H9 (cell line): Measurements from ENCODE around the gene EPHA3. TPM values are rescaled to one million over a fixed set of nuclear protein-coding genes. Genes with fewer than 3 reads are reported as not detected.
A peak's percentile ranks its signal among the peaks of the same experiment; 100 is the strongest.

Source experiments
- DNase-seq: peaks from one replicate; pipeline ENCODE4 v3.0.0-alpha.2; 2017
- H2AFZ ChIP-seq: one replicate; pipeline ENCODE4 v1.6.1; 2013; ENCODE audit warnings: mild to moderate bottlenecking, low read length, control low read depth, moderate library complexity
- H2AK5ac ChIP-seq: 2 replicates; pipeline ENCODE4 v1.6.1; 2013; ENCODE audit warnings: low read length, control low read depth, mixed read lengths; ENCODE audit not compliant: insufficient read length
- H2BK120ac ChIP-seq: one replicate; pipeline ENCODE4 v1.6.1; 2013; ENCODE audit warnings: low read depth, mild to moderate bottlenecking, low read length, control low read depth, inconsistent platforms; ENCODE audit not compliant: poor library complexity, severe bottlenecking
- H2BK12ac ChIP-seq: 2 replicates; pipeline ENCODE4 v1.6.1; 2013; ENCODE audit warnings: low read length, control low read depth, mixed read lengths, low read depth; ENCODE audit not compliant: insufficient read length
- H2BK15ac ChIP-seq: 2 replicates; pipeline ENCODE4 v1.6.1; 2013; ENCODE audit warnings: low read depth, low read length, control low read depth
- H2BK20ac ChIP-seq: one replicate; pipeline ENCODE4 v1.6.1; 2013; ENCODE audit warnings: low read depth, mild to moderate bottlenecking, low read length, control low read depth, inconsistent platforms; ENCODE audit not compliant: poor library complexity, severe bottlenecking
- H2BK5ac ChIP-seq: 2 replicates; pipeline ENCODE4 v1.6.1; 2013; ENCODE audit warnings: low read length, control low read depth, mixed read lengths; ENCODE audit not compliant: insufficient read length
- H3K14ac ChIP-seq: 2 replicates; pipeline ENCODE4 v1.6.1; 2013; ENCODE audit warnings: low read length, control low read depth; ENCODE audit not compliant: insufficient read depth
- H3K18ac ChIP-seq: 2 replicates; pipeline ENCODE4 v1.6.1; 2013; ENCODE audit warnings: low read depth, mild to moderate bottlenecking, mixed read lengths, low read length, control low read depth; ENCODE audit not compliant: insufficient read length
- H3K23ac ChIP-seq: 2 replicates; pipeline ENCODE4 v1.6.1; 2013; ENCODE audit warnings: low read length, control low read depth, mixed read lengths, low read depth; ENCODE audit not compliant: insufficient read length
- H3K23me2 ChIP-seq: 2 replicates; pipeline ENCODE4 v1.6.1; 2013; ENCODE audit warnings: low read depth, mild to moderate bottlenecking, mixed read lengths, low read length, control low read depth; ENCODE audit not compliant: insufficient read length, poor library complexity, severe bottlenecking
- H3K27ac ChIP-seq: 2 replicates; pipeline ENCODE4 v1.5.1; 2013; ENCODE audit warnings: low read length, control low read depth, mixed read lengths, low read depth; ENCODE audit not compliant: insufficient read length
- H3K27me3 ChIP-seq: 2 replicates; pipeline ENCODE4 v1.6.1; 2013; ENCODE audit warnings: low read length, control low read depth, inconsistent platforms; ENCODE audit not compliant: insufficient read depth
- H3K4ac ChIP-seq: 2 replicates; pipeline ENCODE4 v1.6.1; 2013; ENCODE audit warnings: low read depth, mild to moderate bottlenecking, control low read depth, inconsistent platforms, low read length, moderate library complexity
- H3K4me1 ChIP-seq: 2 replicates; pipeline ENCODE4 v1.6.1; 2013; ENCODE audit warnings: low read length, control low read depth, inconsistent platforms; ENCODE audit not compliant: insufficient read depth
- H3K4me2 ChIP-seq: 2 replicates; pipeline ENCODE4 v1.6.1; 2013; ENCODE audit warnings: low read length, control low read depth, mixed read lengths; ENCODE audit not compliant: insufficient read length, insufficient read depth
- H3K56ac ChIP-seq: 2 replicates; pipeline ENCODE4 v1.6.1; 2013; ENCODE audit warnings: low read depth, mild to moderate bottlenecking, mixed read lengths, low read length, control low read depth; ENCODE audit not compliant: insufficient read length
- H3K79me1 ChIP-seq: 2 replicates; pipeline ENCODE4 v1.6.1; 2013; ENCODE audit warnings: low read depth, mild to moderate bottlenecking, moderate library complexity, low read length, control low read depth, inconsistent platforms; ENCODE audit not compliant: insufficient read depth, poor library complexity, severe bottlenecking
- H3K79me2 ChIP-seq: 2 replicates; pipeline ENCODE4 v1.6.1; 2013; ENCODE audit warnings: low read length, control low read depth, inconsistent platforms; ENCODE audit not compliant: insufficient read depth
- H3K9ac ChIP-seq: 2 replicates; pipeline ENCODE4 v1.6.1; 2013; ENCODE audit warnings: low read length, control low read depth, mixed read lengths; ENCODE audit not compliant: insufficient read length; ENCODE audit errors: extremely low read depth
- H3K9me3 ChIP-seq: one replicate; pipeline ENCODE4 v1.6.1; 2013; ENCODE audit warnings: low read depth, low read length, inconsistent platforms; ENCODE audit not compliant: control insufficient read depth
- H3T11ph ChIP-seq: one replicate; pipeline ENCODE4 v1.6.1; 2013; ENCODE audit warnings: mild to moderate bottlenecking, low read length, control low read depth, inconsistent platforms
- H4K20me1 ChIP-seq: one replicate; pipeline ENCODE4 v1.6.1; 2013; ENCODE audit not compliant: control insufficient read depth, insufficient read length, insufficient read depth
- H4K5ac ChIP-seq: 2 replicates; pipeline ENCODE4 v1.6.1; 2013; ENCODE audit warnings: low read depth, mild to moderate bottlenecking, mixed read lengths, low read length, control low read depth; ENCODE audit not compliant: insufficient read length
- H4K8ac ChIP-seq: replicated peaks from 2 replicates; pipeline ENCODE4 v1.6.1; 2013; ENCODE audit warnings: low read length, control low read depth, mixed read lengths, low read depth; ENCODE audit not compliant: insufficient read length
- H4K91ac ChIP-seq: 2 replicates; pipeline ENCODE4 v1.6.1; 2013; ENCODE audit warnings: low read depth, mild to moderate bottlenecking, moderate library complexity, mixed read lengths, low read length, control low read depth; ENCODE audit not compliant: insufficient read length
- H3K27ac Mint-ChIP-seq, 3 experiments: 2 replicates in 2 of 3; 3 replicates in 1 of 3; pipeline ENCODE4 v1.8.0; 2020 to 2021; ENCODE audit warnings: mixed read lengths in 3 of 3, mild to moderate bottlenecking in 1 of 3, moderate library complexity in 1 of 3
- H3K27me3 Mint-ChIP-seq: 2 replicates; pipeline ENCODE4 v1.8.0; 2021; ENCODE audit warnings: low read depth, mild to moderate bottlenecking, moderate library complexity, mixed read lengths
- H3K36me3 Mint-ChIP-seq, 3 experiments: 2 replicates in 2 of 3; 3 replicates in 1 of 3; pipeline ENCODE4 v1.8.0; 2020 to 2021; ENCODE audit warnings: low read depth in 3 of 3, mixed read lengths in 3 of 3; ENCODE audit not compliant: insufficient read depth in 1 of 3
- H3K4me1 Mint-ChIP-seq, 2 experiments: 2 replicates each; pipeline ENCODE4 v1.8.0; 2020; ENCODE audit warnings: mixed read lengths in 2 of 2
- H3K4me3 Mint-ChIP-seq, 2 experiments: 2 replicates in 1 of 2; 3 replicates in 1 of 2; pipeline ENCODE4 v1.8.0; 2020 to 2021; ENCODE audit warnings: mild to moderate bottlenecking in 2 of 2, mixed read lengths in 2 of 2, moderate library complexity in 1 of 2
- H3K9me3 Mint-ChIP-seq, 2 experiments: 2 replicates in 1 of 2; 3 replicates in 1 of 2; pipeline ENCODE4 v1.8.0; 2020; ENCODE audit warnings: mild to moderate bottlenecking in 2 of 2, mixed read lengths in 2 of 2, moderate library complexity in 1 of 2
- CTCF ChIP-seq: fragments of 200-600 bp; sonication (generic); conservative IDR thresholded peaks from 3 replicates; pipeline ENCODE4 v1.8.0; 2021; ENCODE audit warnings: antibody characterized with exemption, mild to moderate bottlenecking
- WGBS: extraction: QIAGEN DNeasy Blood & Tissue Kit; methylation state at CpG from one replicate; pipeline ENCODE4 v1.1.7; 2013; ENCODE audit warnings: missing lambda C conversion rate, low lambda C conversion rate, mixed read lengths; ENCODE audit not compliant: insufficient read length; ENCODE audit errors: extremely low coverage; 5-methylcytosine and 5-hydroxymethylcytosine counted together
- total RNA-seq: library from RNA; stranded (reverse); gene quantifications from 2 replicates; pipeline ENCODE4 v1.2.1, GENCODE V29; 2021

Gene EPHA3
- total RNA-seq, 1 experiment from 2014 or later = 0.66 TPM

DNA sequence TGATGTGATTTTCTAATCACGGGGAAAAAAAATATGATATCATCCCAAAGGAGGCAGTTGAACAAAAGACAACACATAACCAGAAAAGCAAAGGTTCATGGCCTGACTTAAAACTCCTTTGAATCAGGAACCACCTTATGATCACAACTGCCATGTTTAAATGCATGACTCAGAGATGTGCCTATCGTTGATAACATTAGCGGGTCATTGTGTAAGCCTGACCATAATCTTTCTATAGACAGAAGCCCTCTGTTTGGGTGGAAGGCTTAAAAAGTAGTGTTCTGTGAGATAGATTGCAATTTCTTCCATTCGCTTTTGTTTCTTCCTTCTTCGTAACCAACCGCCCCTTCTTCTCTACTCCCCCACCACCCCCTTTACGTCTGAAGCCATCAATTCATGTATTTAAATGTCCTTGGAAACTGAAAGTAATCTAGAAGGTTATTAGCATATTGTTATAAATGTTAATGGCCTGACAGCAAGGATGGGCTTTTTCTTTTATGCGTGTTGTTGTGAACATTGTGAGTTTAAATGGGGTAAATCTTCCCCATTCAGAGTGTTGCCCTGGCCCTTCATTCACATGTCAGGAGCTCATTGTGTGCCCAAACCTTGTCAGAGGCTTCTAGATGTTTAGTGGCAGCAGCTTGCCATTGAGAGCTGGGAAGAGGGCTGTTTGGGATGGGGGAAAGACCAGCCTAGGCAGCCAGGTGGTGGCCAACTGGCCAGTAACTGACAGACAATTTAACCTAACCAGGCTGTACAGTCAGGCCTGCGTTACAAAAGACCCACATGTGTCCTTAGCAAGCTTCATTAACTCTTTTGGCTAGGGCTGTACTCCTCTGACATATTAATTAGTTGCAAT, 64.5 kb downstream of the EPHA3 start:
- no peaks in the 10 kb centered on the region for H3K23me2 ChIP-seq
- H3K4me1 ChIP-seq = no peaks in the 10 kb centered on the region; the same call in 1 of the 2 replicates
- Mint-ChIP-seq H3K4me3 (no peak overlapping the region), H3K4me1 (peaks cover 28 to 37% of the 10 kb centered on the region in 2 experiments), H3K36me3 (peaks cover 0 to 4% (median 0%) of the 10 kb centered on the region in 3 experiments; a peak in 1 of 7 replicates), H3K9me3 (no peaks in the 10 kb centered on the region), H3K27ac (peak overlapping the region; percentile 40 to 93 (median 42); a peak in 4 of 7 replicates), H3K27me3 (no peaks in the 10 kb centered on the region)
- H2AFZ ChIP-seq = no peak overlapping the region
- no peak overlapping the region for H3K56ac ChIP-seq
- no peak overlapping the region for H3T11ph ChIP-seq
- H3K9ac ChIP-seq = no peak overlapping the region
- no peaks in the 10 kb centered on the region for H4K20me1 ChIP-seq
- H3K27ac ChIP-seq = no peak overlapping the region
- no peak overlapping the region for H4K8ac ChIP-seq
- H2BK15ac ChIP-seq = no peak overlapping the region
- no peak overlapping the region for H2BK120ac ChIP-seq
- no peaks in the 10 kb centered on the region for H3K79me2 ChIP-seq
- H2BK12ac ChIP-seq = no peak overlapping the region
- no peak overlapping the region for H3K4me2 ChIP-seq
- no peak overlapping the region for H3K18ac ChIP-seq
- H2AK5ac ChIP-seq = no peak overlapping the region
- no peak overlapping the region for H3K23ac ChIP-seq
- no peak overlapping the region for H4K5ac ChIP-seq
- no peak overlapping the region for H2BK5ac ChIP-seq
- no peak overlapping the region for H2BK20ac ChIP-seq
- H3K4ac ChIP-seq = no peak overlapping the region
- no peak overlapping the region for H3K14ac ChIP-seq
- no peak overlapping the region for H4K91ac ChIP-seq
- H3K9me3 ChIP-seq = no peaks in the 10 kb centered on the region
- no CpG with 5 or more reads among the region's 9 CpGs for WGBS
- H3K27me3 ChIP-seq = no peaks in the 10 kb centered on the region
- DNase-seq = no peak
- no peaks in the 10 kb centered on the region for H3K79me1 ChIP-seq
- TF ChIP-seq CTCF = no peak
